ENCODE data around the gene IQCK. TPM values are rescaled to one million over a fixed set of nuclear protein-coding genes. Genes with fewer than 3 reads are reported as not detected.

The IQCK gene
- total and polyA plus RNA-seq, 2 donors (not counting 3 experiments of a cell fraction or from before 2014, with no cell fraction given), result 17.2 to 18.1 TPM

- BruUV-seq (replicated peaks), result no TSS peak
- Histone ChIP-seq H3K79me2 (ENCODE audit: control insufficient read depth, insufficient read depth, low read length) (no peaks in the 10 kb centered on the region), H4K20me1 (replicated peaks; ENCODE audit: control insufficient read depth, extremely low read depth, insufficient read depth, low read length) (no peaks in the 10 kb centered on the region), H3K27ac (ENCODE audit: insufficient read depth, low read depth, low read length) (no peak overlapping the region), H3K4me1 (ENCODE audit: control insufficient read depth, extremely low read depth, insufficient read depth, low read length) (no peaks in the 10 kb centered on the region), H2AFZ (ENCODE audit: low read depth, low read length) (no peak overlapping the region), H3K9me1 (replicated peaks; ENCODE audit: control insufficient read depth, extremely low read depth, insufficient read depth, low read length) (no peaks in the 10 kb centered on the region), H3K27me3 (ENCODE audit: control insufficient read depth in 2 of 2, insufficient read depth in 2 of 2, low read length in 2 of 2) (no peaks in the 10 kb centered on the region), H3K9ac (replicated peaks; ENCODE audit: extremely low read depth, insufficient read depth, low read length) (no peak overlapping the region), H3K4me2 (ENCODE audit: insufficient read depth, low read length) (no peak overlapping the region), H3K9me3 (replicated peaks; ENCODE audit: control insufficient read depth, insufficient read depth, low read length) (no peaks in the 10 kb centered on the region), H3K4me3 (replicated peaks in 1 of 3; ENCODE audit: insufficient read depth in 1 of 3, low read depth in 1 of 3, low read length in 3 of 3) (no peak overlapping the region), H3K36me3 (ENCODE audit: control insufficient read depth in 2 of 2, extremely low read depth in 1 of 2, insufficient read depth in 2 of 2, low read length in 2 of 2) (peaks cover 9 to 17% of the 10 kb centered on the region in 2 experiments)
- TF ChIP-seq POLR2AphosphoS5 (IDR thresholded peaks at IDR 0.05; ENCODE audit: insufficient read depth, low read depth, low read length), result no peak
- no peak for TF ChIP-seq GATA2 (IDR thresholded peaks at IDR 0.05; ENCODE audit: insufficient read depth, insufficient read length, low read depth, low read length)
- TF ChIP-seq MYC (IDR thresholded peaks at IDR 0.05; ENCODE audit: low read depth, low read length), result no peak
- no peak for TF ChIP-seq MAX (IDR thresholded peaks at IDR 0.05; ENCODE audit: insufficient read depth, insufficient read length)
- TF ChIP-seq EZH2 (IDR thresholded peaks at IDR 0.05; ENCODE audit: borderline replicate concordance, low read depth, low read length, severe bottlenecking), result no peak
- TF ChIP-seq POLR2A (IDR thresholded peaks at IDR 0.05; ENCODE audit: low read depth, low read length), result no peak
- no peak for TF ChIP-seq CTCF (IDR thresholded peaks at IDR 0.05; ENCODE audit: extremely low read depth in 1 of 2, insufficient read depth in 1 of 2, low read depth in 1 of 2, low read length in 2 of 2)
- TF ChIP-seq FOS (IDR thresholded peaks at IDR 0.05; ENCODE audit: borderline replicate concordance, insufficient read depth, low read length), result no peak
- no peak for TF ChIP-seq JUN (IDR thresholded peaks at IDR 0.05; ENCODE audit: borderline replicate concordance, insufficient read depth, insufficient read length, low read depth)
- dilution Hi-C loops (cut with MboI; ENCODE audit: extremely low pct_ligation_motif_present, low sequenced_read_pairs), result no loop called here
- DNase-seq (ENCODE audit: low read depth, low spot score), result no peak
- POLR2A ChIA-PET, result no interaction called here
- intact Hi-C loops (cut with micrococcal nuclease), result no loop called here
- CTCF ChIA-PET, result no interaction called here
- FAIRE-seq, result no peak
These were observed 28.7 kb upstream of the IQCK start for GRCh38 chr16:19689342-19689741.

Measured in endothelial cell of umbilical vein (primary cell).